ENCODE results near the gene FAM222A. TPM values are rescaled to one million over a fixed set of nuclear protein-coding genes. Genes with fewer than 3 reads are reported as not detected.
A peak's percentile ranks its signal among the peaks of the same experiment; 100 is the strongest.

FAM222A gene
- total and polyA plus RNA-seq, 7 donors, result 1.1 to 3.3 (median 2.1) TPM

GRCh38 chr12:109804820-109805761 lies 91.5 kb downstream of the FAM222A start:
- Histone ChIP-seq H3K9me3 (no peaks in the 10 kb centered on the region), H3K4me3 (no peak overlapping the region), H3K36me3 (no peaks in the 10 kb centered on the region), H3K27me3 (no peaks in the 10 kb centered on the region), H3K4me1 (no peaks in the 10 kb centered on the region), H3K27ac (no peak overlapping the region)
- TF ChIP-seq EP300 (IDR thresholded peaks at IDR 0.05) (no peak), CTCF (IDR thresholded peaks at IDR 0.05) (peak; percentile 78 to 98 (median 86)), POLR2AphosphoS5 (IDR thresholded peaks at IDR 0.05) (no peak), POLR2A (IDR thresholded peaks at IDR 0.05) (no peak)
- whole genome bisulfite sequencing, 2 donors, result 37 to 45% methylated on average over 12 of the region's 12 CpGs
- intact Hi-C loops (cut with DNase I), result loop anchor here (1.0 kb wide), 2 partner anchors 40 to 75 kb away; partner anchors contain the start of gene GLTP
- DNase-seq, result peak; percentile 84

GRCh38 chr12:109807954-109808643 lies 94.5 kb downstream of the FAM222A start:
- intact Hi-C loops (cut with DNase I), result no loop called here
- 93 to 94% methylated on average over 12 of the region's 12 CpGs for WGBS, 2 donors
- H3K4me3 ChIP-seq, result no peak overlapping the region
- no peak for DNase-seq
- H3K27ac ChIP-seq, result no peak overlapping the region
- no peaks in the 10 kb centered on the region for H3K9me3 ChIP-seq
- no peaks in the 10 kb centered on the region for H3K36me3 ChIP-seq
- H3K4me1 ChIP-seq, result no peaks in the 10 kb centered on the region
- H3K27me3 ChIP-seq, result no peaks in the 10 kb centered on the region
- no peak for TF ChIP-seq EP300 (IDR thresholded peaks at IDR 0.05)
- no peak for TF ChIP-seq POLR2A (IDR thresholded peaks at IDR 0.05)
- TF ChIP-seq CTCF (IDR thresholded peaks at IDR 0.05), result no peak
- TF ChIP-seq POLR2AphosphoS5 (IDR thresholded peaks at IDR 0.05), result no peak

DNA sequence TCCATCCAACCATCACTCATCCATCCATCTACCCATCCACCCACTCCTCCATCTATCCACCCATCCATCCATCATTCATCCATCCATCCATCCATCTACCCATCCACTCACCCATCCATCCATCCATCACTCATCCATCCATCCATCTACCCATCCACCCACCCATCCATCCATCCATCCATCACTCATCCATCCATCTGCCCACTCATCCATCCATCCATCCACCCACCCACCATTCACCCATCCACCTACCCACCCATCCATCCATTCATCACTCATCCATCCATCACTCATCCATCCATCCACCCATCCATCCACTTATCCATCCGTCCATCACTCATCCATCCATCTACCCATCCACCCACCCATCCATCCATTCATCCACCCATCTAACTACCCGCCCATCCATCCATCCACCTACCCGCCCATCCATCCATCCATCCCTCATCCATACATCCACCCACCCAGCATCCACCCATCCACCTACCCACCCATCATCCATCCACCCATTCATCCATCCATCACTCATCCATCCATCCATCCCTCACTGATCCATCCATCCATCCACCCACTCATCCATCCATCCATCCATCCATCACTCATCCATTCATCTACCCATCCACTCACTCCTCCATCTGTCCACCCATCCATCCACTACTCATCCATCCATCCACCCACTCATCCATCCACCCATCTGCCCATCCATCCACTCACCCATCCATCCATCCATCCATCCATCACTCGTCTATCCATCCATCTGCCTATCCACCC lies 95.4 kb downstream of the FAM222A start:
- Histone ChIP-seq H3K36me3 (no peaks in the 10 kb centered on the region), H3K4me1 (no peaks in the 10 kb centered on the region), H3K27ac (no peak overlapping the region), H3K27me3 (no peaks in the 10 kb centered on the region), H3K4me3 (no peak overlapping the region), H3K9me3 (no peaks in the 10 kb centered on the region)
- WGBS, 2 donors, result 93 to 95% methylated on average over 4 of the region's 4 CpGs
- DNase-seq, result no peak
- intact Hi-C loops (cut with DNase I), result no loop called here
- TF ChIP-seq CTCF (IDR thresholded peaks at IDR 0.05), result no peak
- no peak for TF ChIP-seq POLR2A (IDR thresholded peaks at IDR 0.05)
- no peak for TF ChIP-seq EP300 (IDR thresholded peaks at IDR 0.05)
- TF ChIP-seq POLR2AphosphoS5 (IDR thresholded peaks at IDR 0.05), result no peak

DNA sequence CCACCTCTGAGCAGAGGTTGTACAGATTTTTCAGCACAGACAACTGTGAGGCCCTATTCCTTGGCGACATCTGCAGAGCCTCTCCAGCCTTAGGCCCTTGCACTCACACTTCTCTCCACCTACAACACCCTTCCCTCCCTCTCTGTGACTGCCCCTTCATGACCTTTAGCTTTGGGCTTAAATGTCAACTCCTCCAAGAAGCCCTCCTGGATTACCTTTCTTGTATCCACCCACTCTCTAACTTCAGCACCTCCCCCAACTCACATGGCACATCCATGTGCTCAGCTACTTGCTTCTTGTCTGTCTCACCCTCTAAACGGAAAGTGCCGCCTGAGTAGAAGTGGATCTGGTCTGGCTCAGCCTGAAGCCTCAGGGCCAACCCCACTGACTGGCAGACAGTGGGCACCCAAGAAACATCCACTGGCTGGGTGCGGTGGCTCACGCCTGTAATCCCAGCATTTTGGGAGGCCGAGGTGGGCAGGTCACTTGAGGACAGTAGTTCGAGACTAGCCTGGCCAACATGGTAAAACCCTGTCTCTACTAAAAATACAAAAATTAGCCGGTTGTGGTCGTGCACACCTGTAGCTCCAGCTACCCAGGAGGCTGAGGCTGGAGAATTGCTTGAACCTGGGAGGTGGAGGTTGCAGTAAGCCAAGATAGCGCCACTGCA lies 97.5 kb downstream of the FAM222A start:
- H3K4me3 ChIP-seq, result no peak overlapping the region
- no peaks in the 10 kb centered on the region for H3K9me3 ChIP-seq
- H3K27me3 ChIP-seq, result no peaks in the 10 kb centered on the region
- no peak for DNase-seq
- WGBS, 2 donors, result 87 to 90% methylated on average over 10 of the region's 10 CpGs
- H3K36me3 ChIP-seq, result no peaks in the 10 kb centered on the region
- no peaks in the 10 kb centered on the region for H3K4me1 ChIP-seq
- intact Hi-C loops (cut with DNase I), result no loop called here
- no peak overlapping the region for H3K27ac ChIP-seq
- TF ChIP-seq POLR2AphosphoS5 (IDR thresholded peaks at IDR 0.05) (no peak), CTCF (IDR thresholded peaks at IDR 0.05) (no peak)
